ENCODE results near the gene KCNJ16. TPM values are rescaled to one million over a fixed set of nuclear protein-coding genes. Genes with fewer than 3 reads are reported as not detected.

KCNJ16 gene
- total RNA-seq, 2 donors from 2014 or later = 0.28 TPM; not detected in 1

- H3K36me3 ChIP-seq = no peaks in the 10 kb centered on the region
- no peaks in the 10 kb centered on the region for H3K9me3 ChIP-seq
- H3K4me1 ChIP-seq (ENCODE audit: control insufficient read depth in 1 of 2, low read depth in 2 of 2) = peaks cover 25 to 37% of the 10 kb centered on the region in 2 donors
- no peak overlapping the region for H3K4me3 ChIP-seq
- no peak overlapping the region for H3K27ac ChIP-seq
- H3K27me3 ChIP-seq (replicated peaks; ENCODE audit: insufficient read depth) = no peaks in the 10 kb centered on the region
- no peak for TF ChIP-seq CTCF (IDR thresholded peaks at IDR 0.05)
- ATAC-seq (ENCODE audit: insufficient number of reproducible peaks, low FRiP score, low read depth) = no peak
- DNase-seq (ENCODE audit: low spot score) = no peak
Observed at GRCh38 chr17:70107441-70107840, 32.4 kb downstream of the KCNJ16 start.

DNA sequence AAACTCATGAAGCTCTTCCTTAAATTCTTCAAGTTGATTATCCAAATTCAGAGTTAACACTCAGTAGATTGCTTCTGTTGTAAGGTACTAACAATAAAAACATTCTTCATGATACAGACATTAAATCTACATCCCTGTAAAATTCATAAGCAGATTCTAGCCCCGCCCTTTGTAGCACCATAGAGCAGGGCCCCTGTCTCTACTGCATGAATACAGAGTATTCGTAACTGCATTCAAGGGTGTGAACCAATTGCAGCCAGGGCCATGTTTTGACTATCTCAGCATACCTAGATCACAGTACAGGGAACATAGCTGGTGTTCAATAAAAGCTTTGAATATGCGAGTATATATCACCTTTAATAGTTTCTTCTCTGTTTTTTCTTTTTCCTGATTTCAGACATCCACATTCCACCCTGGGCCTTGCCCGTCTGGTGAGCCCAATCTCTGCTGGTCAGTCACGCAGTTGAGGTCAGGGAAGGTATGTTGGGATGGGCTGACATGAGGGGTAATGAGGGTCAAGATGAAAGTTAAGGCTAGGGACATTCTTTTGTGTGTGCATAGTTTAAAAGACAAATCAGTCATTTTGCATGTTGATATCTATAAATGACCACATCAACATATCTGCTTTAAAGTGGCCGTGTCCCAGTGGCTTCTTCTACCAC, 33.0 kb downstream of the KCNJ16 start:
- no peak overlapping the region for H3K27ac ChIP-seq
- DNase-seq (ENCODE audit: low spot score) (no peak), ATAC-seq (ENCODE audit: insufficient number of reproducible peaks, low FRiP score, low read depth) (no peak)
- no peaks in the 10 kb centered on the region for H3K36me3 ChIP-seq
- H3K4me3 ChIP-seq = no peak overlapping the region
- no peak for TF ChIP-seq CTCF (IDR thresholded peaks at IDR 0.05)
- no peaks in the 10 kb centered on the region for H3K9me3 ChIP-seq
- no peaks in the 10 kb centered on the region for H3K27me3 ChIP-seq (replicated peaks; ENCODE audit: insufficient read depth)
- peaks cover 25 to 37% of the 10 kb centered on the region in 2 donors for H3K4me1 ChIP-seq (ENCODE audit: control insufficient read depth in 1 of 2, low read depth in 2 of 2)

GRCh38 chr17:70109497-70109896, 34.5 kb downstream of the KCNJ16 start:
- peak overlapping the region in 1 of 2 donors; percentile 31 for H3K27ac ChIP-seq

DNA sequence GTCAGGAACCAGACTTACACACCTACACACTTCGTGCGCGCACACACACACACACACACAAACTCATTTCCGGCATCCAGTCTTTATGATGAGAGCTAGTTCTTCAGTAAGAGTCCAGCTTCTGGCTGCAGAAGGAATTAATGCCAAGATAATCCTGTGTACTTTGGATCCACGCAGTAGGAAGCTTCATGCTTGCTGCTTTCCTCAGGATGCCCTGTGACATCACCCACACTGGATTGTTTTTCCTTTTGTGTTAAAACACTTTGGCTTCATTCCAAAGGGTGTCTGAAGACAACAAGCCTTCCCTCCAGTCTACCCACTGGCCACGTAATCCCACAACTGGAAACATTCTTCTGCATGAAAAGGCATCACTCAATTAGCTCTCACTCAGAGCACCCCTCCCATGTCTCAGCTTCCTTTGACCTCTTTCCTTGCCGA, 35.4 kb downstream of the KCNJ16 start:
- H3K27ac ChIP-seq = no peak overlapping the region
- H3K27me3 ChIP-seq (replicated peaks; ENCODE audit: insufficient read depth) = no peaks in the 10 kb centered on the region
- no peak overlapping the region for H3K4me3 ChIP-seq
- no peak for ATAC-seq (ENCODE audit: insufficient number of reproducible peaks, low FRiP score, low read depth)
- no peaks in the 10 kb centered on the region for H3K9me3 ChIP-seq
- no peak for TF ChIP-seq CTCF (IDR thresholded peaks at IDR 0.05)
- no peak for DNase-seq (ENCODE audit: low spot score)
- H3K4me1 ChIP-seq (ENCODE audit: control insufficient read depth in 1 of 2, low read depth in 2 of 2) = peaks cover 25 to 37% of the 10 kb centered on the region in 2 donors
- H3K36me3 ChIP-seq = no peaks in the 10 kb centered on the region

More at GRCh38 chr17:70109497-70109896, 34.5 kb downstream of the KCNJ16 start:
- ATAC-seq (ENCODE audit: insufficient number of reproducible peaks, low FRiP score, low read depth) (no peak), DNase-seq (ENCODE audit: low spot score) (no peak)
- Histone ChIP-seq H3K27me3 (replicated peaks; ENCODE audit: insufficient read depth) (no peaks in the 10 kb centered on the region), H3K36me3 (no peaks in the 10 kb centered on the region), H3K4me1 (ENCODE audit: control insufficient read depth in 1 of 2, low read depth in 2 of 2) (peaks cover 25 to 37% of the 10 kb centered on the region in 2 donors), H3K9me3 (no peaks in the 10 kb centered on the region), H3K4me3 (no peak overlapping the region)
- TF ChIP-seq CTCF (IDR thresholded peaks at IDR 0.05) = no peak

DNA sequence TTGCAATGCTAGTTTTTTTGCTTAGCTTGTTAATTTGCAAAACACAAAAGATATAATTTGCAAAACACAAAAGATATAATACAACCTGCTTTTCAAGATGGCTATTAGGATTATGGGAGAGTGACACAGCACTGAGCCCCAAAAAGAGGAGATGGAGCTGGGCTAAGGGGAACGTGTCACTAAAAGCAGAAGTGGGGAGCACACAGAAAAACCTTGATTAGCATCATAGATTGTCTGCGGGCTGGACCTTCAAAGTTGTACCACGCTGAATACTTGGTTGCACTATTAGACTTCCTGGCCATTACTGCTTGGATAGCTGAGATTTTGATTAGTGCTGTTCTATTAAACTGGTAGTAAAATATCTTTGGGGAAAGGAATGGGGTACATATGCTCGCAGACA, 36.2 kb downstream of the KCNJ16 start:
- H3K4me3 ChIP-seq = no peak overlapping the region
- DNase-seq (ENCODE audit: low spot score) (no peak), ATAC-seq (ENCODE audit: insufficient number of reproducible peaks, low FRiP score, low read depth) (no peak)
- no peaks in the 10 kb centered on the region for H3K9me3 ChIP-seq
- no peaks in the 10 kb centered on the region for H3K36me3 ChIP-seq
- no peak for TF ChIP-seq CTCF (IDR thresholded peaks at IDR 0.05)
- H3K4me1 ChIP-seq (ENCODE audit: control insufficient read depth in 1 of 2, low read depth in 2 of 2) = peaks cover 25 to 37% of the 10 kb centered on the region in 2 donors
- no peaks in the 10 kb centered on the region for H3K27me3 ChIP-seq (replicated peaks; ENCODE audit: insufficient read depth)
- no peak overlapping the region for H3K27ac ChIP-seq
